Measurements from ENCODE around the gene P2RX6. TPM values are rescaled to one million over a fixed set of nuclear protein-coding genes. Genes with fewer than 3 reads are reported as not detected.
A peak's percentile ranks its signal among the peaks of the same experiment; 100 is the strongest.

Gene P2RX6
- total and polyA plus RNA-seq, 9 of the 15 experiments (the other 6 are each of a cell fraction or from before 2014, with no cell fraction given): 0.01 to 3.9 (median 1.5) TPM; not detected in 1

DNA sequence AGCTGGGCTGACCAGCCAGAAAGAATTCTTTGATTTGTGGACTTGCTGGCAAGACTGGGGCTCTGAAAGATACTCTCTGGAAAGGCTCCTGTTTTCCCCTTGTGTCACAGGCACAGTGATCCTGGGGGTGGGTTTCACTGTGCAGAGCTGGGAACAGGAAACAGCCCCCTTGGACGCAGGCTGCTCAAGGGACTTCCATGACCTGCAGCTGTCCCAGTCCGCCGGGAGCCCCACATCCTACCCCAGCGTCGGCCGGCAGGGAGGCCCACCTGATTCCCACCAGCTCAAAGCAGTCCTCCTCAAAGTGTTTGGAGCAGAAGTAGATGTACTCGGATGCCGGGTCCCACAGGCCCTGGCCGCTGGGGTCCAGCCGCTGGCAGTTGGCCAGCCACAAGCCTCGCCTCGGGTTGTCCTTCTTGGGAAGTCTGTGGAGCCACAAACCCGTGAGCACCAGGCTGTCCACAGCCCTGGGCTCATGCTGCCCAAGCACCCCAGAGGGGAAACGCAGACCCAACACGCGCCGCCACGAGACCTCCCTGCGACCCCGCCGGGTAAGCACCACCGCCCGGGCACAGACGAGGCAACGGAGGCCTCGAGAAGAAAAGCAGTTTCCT, 13.9 kb upstream of the P2RX6 start (continued):
- TF ChIP-seq, protein P1, sequence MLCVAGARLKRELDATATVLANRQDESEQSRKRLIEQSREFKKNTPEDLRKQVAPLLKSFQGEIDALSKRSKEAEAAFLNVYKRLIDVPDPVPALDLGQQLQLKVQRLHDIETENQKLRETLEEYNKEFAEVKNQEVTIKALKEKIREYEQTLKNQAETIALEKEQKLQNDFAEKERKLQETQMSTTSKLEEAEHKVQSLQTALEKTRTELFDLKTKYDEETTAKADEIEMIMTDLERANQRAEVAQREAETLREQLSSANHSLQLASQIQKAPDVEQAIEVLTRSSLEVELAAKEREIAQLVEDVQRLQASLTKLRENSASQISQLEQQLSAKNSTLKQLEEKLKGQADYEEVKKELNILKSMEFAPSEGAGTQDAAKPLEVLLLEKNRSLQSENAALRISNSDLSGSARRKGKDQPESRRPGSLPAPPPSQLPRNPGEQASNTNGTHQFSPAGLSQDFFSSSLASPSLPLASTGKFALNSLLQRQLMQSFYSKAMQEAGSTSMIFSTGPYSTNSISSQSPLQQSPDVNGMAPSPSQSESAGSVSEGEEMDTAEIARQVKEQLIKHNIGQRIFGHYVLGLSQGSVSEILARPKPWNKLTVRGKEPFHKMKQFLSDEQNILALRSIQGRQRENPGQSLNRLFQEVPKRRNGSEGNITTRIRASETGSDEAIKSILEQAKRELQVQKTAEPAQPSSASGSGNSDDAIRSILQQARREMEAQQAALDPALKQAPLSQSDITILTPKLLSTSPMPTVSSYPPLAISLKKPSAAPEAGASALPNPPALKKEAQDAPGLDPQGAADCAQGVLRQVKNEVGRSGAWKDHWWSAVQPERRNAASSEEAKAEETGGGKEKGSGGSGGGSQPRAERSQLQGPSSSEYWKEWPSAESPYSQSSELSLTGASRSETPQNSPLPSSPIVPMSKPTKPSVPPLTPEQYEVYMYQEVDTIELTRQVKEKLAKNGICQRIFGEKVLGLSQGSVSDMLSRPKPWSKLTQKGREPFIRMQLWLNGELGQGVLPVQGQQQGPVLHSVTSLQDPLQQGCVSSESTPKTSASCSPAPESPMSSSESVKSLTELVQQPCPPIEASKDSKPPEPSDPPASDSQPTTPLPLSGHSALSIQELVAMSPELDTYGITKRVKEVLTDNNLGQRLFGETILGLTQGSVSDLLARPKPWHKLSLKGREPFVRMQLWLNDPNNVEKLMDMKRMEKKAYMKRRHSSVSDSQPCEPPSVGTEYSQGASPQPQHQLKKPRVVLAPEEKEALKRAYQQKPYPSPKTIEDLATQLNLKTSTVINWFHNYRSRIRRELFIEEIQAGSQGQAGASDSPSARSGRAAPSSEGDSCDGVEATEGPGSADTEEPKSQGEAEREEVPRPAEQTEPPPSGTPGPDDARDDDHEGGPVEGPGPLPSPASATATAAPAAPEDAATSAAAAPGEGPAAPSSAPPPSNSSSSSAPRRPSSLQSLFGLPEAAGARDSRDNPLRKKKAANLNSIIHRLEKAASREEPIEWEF (CRISPR knock-in tag; IDR thresholded peaks at IDR 0.05): no peak
- TF ChIP-seq ZNF239 (CRISPR knock-in tag; IDR thresholded peaks at IDR 0.05) (peak; percentile 24; the same call in 1 of the 2 replicates), SRF (CRISPR knock-in tag; IDR thresholded peaks at IDR 0.05) (0 out of 4 replicates have a peak, but pooled peaks of 1 of the 2 experiments have one; percentile 10), GTF2A2 (tag; IDR thresholded peaks at IDR 0.05) (peak; percentile 23; the same call in 1 of the 2 replicates), SAP30 (IDR thresholded peaks at IDR 0.05; ENCODE audit: borderline replicate concordance, insufficient read depth, low read depth, low read length, poor library complexity, severe bottlenecking) (peak; percentile 72), ZNF589 (CRISPR knock-in tag; IDR thresholded peaks at IDR 0.05; ENCODE audit: low read depth) (no peak), ZNF232 (CRISPR knock-in tag; IDR thresholded peaks at IDR 0.05) (no peak), POLR2G (IDR thresholded peaks at IDR 0.05; ENCODE audit: low read depth, low read length) (no peak), SLC30A9 (CRISPR knock-in tag; IDR thresholded peaks at IDR 0.05) (no peak), ZNF444 (CRISPR knock-in tag; IDR thresholded peaks at IDR 0.05) (0 out of 2 replicates have a peak, but pooled peaks have one; percentile 64), ZNF586 (CRISPR knock-in tag; conservative IDR thresholded peaks at IDR 0.05) (peak; percentile 37; the same call in 1 of the 2 replicates), OTX1 (CRISPR knock-in tag; IDR thresholded peaks at IDR 0.05) (peak; percentile 17), NR2F6 (CRISPR knock-in tag; IDR thresholded peaks at IDR 0.05) (peak; percentile 87; the same call in 1 of the 2 replicates)
- TF ChIP-seq, protein P2, sequence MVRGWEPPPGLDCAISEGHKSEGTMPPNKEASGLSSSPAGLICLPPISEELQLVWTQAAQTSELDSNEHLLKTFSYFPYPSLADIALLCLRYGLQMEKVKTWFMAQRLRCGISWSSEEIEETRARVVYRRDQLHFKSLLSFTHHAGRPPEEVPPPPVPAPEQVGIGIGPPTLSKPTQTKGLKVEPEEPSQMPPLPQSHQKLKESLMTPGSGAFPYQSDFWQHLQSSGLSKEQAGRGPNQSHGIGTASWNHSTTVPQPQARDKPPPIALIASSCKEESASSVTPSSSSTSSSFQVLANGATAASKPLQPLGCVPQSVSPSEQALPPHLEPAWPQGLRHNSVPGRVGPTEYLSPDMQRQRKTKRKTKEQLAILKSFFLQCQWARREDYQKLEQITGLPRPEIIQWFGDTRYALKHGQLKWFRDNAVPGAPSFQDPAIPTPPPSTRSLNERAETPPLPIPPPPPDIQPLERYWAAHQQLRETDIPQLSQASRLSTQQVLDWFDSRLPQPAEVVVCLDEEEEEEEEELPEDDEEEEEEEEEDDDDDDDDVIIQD (CRISPR knock-in tag; IDR thresholded peaks at IDR 0.05): no peak
- TF ChIP-seq, protein P3, sequence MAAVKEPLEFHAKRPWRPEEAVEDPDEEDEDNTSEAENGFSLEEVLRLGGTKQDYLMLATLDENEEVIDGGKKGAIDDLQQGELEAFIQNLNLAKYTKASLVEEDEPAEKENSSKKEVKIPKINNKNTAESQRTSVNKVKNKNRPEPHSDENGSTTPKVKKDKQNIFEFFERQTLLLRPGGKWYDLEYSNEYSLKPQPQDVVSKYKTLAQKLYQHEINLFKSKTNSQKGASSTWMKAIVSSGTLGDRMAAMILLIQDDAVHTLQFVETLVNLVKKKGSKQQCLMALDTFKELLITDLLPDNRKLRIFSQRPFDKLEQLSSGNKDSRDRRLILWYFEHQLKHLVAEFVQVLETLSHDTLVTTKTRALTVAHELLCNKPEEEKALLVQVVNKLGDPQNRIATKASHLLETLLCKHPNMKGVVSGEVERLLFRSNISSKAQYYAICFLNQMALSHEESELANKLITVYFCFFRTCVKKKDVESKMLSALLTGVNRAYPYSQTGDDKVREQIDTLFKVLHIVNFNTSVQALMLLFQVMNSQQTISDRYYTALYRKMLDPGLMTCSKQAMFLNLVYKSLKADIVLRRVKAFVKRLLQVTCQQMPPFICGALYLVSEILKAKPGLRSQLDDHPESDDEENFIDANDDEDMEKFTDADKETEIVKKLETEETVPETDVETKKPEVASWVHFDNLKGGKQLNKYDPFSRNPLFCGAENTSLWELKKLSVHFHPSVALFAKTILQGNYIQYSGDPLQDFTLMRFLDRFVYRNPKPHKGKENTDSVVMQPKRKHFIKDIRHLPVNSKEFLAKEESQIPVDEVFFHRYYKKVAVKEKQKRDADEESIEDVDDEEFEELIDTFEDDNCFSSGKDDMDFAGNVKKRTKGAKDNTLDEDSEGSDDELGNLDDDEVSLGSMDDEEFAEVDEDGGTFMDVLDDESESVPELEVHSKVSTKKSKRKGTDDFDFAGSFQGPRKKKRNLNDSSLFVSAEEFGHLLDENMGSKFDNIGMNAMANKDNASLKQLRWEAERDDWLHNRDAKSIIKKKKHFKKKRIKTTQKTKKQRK (IDR thresholded peaks at IDR 0.05; ENCODE audit: borderline replicate concordance, low read depth, low read length): peak; percentile 31; the same call in 1 of the 2 replicates

All from K562 (cell line).